ENCODE measurements around the gene UGT2B7.
"Not testable (repeated sequence)": the region's sequence is repeated elsewhere in the genome, so short reads cannot be mapped to it uniquely, and the experiment has no call there.

UGT2B7 gene

GRCh38 chr4:69089388-69089787 lies 6.9 kb upstream of the UGT2B7 start:
- no peak for DNase-seq

- peak; percentile 80 for DNase-seq
Measured at GRCh38 chr4:69092190-69092589, 4.1 kb upstream of the UGT2B7 start.

DNA sequence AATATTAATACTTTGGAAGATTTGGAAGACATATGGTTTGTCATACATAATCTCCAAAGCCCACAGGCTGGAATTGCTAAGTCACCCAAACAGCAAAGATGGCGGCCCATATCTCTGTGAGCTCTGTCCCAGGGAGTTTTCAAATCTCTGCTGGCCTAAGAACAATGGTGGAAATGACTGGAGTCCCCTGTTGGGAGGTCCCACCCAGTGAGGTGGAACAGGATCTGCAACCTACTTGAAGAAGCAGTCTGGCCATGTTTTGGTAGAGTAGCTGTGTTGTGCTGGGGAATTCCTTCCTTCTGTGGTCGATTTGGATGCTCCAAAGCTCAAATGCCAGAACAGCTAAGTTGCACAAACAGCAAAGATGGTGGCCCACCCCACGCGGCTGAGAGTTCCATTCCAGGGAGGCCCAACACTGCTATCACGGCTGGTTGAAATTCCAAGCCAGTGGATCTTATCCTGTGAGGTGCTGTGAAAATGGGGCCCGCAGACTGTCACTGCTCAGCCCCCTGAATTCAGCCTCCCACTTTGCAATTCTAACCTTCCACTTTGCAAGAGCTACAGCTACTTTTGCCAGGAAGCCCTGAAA lies 3.2 kb upstream of the UGT2B7 start:
- DNase-seq: no peak

DNA sequence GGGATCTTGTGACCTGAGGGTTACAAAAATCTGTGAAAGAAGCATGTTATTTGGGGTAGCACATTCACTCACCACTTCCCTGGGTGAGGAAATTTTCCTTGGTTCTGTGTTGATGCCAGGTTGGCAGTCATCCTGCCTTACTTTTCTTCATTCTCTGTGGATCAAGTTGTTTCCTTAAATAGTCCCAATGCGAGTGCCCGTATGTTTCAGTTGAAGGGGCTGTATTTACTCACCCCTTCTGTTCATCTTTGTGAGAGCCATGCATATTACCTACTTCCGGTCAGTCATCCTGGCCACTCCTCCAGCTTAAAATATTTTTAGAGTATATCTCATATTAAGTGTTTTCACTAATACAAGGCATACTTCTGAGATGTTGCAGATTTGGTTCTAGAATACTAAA lies 2.6 kb upstream of the UGT2B7 start:
- DNase-seq: no peak

DNA sequence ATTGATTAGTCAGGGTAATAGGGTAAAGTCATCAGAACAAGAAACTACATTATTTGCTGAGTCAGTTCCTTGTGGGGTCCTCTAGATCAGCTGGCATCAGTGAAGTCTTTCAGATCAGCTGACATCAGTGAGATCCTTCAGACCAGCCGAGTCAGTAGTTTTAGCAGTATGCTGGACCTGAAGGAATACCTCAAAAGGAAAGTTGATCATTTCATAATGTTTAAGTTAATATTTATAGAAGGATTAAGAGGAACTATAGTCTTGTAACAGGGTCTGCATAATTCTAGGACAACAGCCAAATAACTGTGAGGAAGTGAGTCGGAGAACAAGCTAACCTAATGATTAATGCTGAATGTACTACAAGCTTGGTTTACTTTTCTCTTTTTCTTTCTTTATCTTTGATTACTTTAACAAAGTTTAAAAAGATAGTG lies 958 bp upstream of the UGT2B7 start:
- no peak for DNase-seq

- DNase-seq: no peak
Measured at GRCh38 chr4:69096810-69097209, 536 bp downstream of the UGT2B7 start.

GRCh38 chr4:69098470-69098869 lies 2.2 kb downstream of the UGT2B7 start:
- DNase-seq: no peak

DNA sequence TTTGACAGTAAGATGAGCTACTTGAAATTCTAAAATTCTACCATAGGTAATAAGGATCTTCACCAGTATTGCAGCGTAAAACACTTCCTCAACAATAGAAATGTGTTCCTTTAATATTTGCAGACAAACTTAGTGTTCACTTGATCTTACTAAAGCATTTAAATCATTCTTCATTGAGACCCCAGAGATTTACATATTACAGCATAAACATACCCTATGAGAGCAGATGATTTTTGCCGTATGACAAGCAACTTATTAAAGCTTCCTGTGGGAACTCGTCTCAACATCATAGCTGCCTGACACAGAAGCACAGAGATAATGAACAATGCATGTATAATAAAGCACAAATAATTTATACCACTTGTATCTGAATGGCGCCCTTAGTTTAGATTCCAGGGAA lies 3.6 kb downstream of the UGT2B7 start:
- DNase-seq: no peak

DNA sequence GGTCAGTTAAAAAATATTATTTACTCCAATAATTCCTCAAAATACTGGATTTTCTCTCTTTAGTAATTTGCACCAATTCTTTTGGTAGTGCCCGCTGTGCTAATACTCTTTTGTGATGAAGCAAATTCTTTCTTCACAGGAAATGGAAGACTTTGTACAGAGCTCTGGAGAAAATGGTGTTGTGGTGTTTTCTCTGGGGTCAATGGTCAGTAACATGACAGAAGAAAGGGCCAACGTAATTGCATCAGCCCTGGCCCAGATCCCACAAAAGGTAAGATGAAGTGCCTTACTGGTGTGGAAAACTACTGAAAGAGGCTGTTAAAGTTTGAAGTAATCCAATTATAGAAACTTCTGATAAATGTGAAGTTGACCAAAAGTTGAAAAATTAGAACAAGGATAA lies 6.4 kb downstream of the UGT2B7 start:
- not testable (repeated sequence) for DNase-seq

DNA sequence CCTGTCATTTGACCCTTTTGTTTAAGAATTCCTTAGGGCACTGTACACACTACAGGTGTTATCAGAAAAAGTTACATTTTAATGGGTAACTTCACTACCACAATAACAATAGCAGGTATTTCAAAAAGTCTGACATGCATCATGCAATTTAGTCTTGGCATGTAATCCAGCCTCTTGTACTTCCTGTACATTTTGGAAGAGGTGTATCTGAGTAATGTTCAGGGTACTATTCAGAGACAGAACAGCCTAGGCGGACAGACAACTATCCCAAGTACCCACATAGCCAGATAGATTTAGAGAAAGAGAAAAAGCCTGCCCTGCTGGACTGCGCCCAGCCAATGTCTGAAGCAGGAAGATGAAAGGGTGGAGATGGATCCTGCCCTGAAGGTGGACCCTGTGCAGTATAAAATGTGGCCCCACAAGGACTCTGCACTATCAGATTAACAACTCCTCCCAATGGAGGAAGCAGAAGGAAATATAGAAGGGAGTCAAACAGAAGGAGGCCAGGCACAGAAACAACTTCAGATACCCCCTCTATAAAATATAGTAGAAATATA lies 8.5 kb downstream of the UGT2B7 start:
- DNase-seq: no peak

DNA sequence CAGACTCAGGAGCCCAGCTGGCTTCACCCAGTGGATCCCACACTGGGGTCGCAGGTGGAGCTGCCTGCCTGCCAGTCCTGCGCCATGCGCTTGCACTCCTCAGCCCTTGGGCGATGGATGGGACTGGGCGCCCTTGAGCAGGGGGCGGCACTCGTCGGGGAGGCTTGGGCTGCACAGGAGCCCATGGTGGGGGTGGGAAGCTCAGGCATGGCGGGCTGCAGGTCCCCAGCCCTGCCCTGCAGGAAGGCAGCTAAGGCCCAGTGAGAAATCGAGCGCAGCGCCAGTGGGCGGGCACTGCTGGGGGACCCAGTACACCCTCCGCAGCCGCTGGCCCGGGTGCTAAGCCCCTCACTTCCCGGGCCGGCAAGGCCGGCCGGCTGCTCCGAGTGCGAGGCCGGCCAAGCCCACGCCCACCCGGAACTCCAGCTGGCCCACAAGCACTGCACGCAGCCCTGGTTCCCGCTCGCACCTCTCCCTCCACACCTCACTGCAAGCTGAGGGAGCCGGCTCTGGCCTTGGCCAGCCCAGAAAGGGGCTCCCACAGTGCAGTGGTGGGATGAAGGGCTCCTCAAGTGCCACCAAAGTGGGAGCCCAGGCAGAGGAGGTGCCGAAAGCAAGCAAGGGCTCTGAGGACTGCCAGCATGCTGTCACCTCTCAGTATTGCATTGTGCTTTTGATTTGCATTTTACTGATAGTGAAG lies 19.0 kb downstream of the UGT2B7 start:
- not testable (repeated sequence) for DNase-seq

DNA sequence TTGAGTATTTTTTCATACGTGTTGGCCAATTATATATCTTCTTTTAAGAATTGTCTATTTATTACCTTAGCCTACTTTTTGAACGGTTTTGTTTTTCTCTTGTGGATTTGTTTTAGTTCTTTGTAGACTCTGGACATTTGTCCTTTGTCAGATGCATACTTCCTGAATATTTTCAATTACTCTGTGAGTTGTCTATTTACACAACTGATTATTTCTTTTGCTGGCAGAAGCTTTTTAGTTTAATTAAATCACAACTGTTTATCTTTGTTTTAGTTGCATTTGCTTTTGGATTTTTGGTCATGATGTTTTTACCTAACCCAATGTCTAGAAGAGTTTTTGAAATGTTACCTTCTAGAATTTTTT lies 19.6 kb downstream of the UGT2B7 start:
- no peak for DNase-seq

DNA sequence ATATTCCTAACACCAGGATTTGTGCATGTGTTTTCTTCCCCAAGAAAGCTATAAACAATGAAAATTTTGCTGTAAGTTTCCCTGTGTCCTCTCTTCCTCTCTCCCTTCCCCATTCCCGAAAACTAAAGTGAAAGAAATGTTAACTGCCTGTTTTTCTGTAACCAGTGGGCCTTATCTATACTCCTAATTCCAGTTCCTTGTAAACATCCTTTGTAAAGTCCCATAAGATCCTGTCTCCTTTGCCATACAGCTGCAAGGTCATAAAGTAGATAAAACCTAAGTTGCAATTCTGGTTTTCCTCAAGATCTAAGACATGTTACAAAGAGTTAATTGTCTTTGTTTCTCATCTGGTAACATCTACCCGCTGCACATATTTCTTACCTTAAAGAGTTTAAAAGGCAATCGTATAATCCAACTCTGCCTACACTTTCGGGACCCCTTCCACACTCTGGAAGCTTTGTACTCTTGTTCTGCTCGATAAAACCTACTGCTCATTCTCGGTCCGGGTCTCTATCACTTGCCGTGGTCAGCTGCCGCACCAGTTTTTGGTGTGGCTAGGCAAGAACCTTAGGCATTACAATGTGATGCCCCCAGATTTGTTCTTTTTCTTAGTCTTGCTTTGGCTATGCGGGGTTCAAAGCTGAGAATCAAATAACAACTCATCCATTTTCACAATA lies 20.5 kb downstream of the UGT2B7 start:
- no peak for DNase-seq

DNA sequence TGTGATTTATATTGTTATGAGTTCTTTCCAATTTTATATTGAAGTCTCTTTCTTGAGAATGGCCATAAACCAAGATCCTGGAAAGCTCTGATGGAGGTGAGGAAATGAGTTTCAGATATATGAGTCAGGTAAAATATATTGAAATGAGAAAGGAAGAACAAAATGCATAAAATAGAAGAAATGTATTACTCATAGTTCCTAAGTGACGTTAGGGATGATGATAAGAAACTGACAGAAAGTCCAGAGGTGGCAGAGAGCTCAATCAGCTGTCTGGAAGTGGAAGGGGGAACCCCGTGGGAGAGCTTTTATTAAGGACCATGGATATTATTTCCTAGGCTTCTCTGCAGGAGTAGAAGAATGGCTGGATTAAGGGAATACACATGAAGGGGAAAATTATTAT lies 24.6 kb downstream of the UGT2B7 start:
- DNase-seq: no peak

DNA sequence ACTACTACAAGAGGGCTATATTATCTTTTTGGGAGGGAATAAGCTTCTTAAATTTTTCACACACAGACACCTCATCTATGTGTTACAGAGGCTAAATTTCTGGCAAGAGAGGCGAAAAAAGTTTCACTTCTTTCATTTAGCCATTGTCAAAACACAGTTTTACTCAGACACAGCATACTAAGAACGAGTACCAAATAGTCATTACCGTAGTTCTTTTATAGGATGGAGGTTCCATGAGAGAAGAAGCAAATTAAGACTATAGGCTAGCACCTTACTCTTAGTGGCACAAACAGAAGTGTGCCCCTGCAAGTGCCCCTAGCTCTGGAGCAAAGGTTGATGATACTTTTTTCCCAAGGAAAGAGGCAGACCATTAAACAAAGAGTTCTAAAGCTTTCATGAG lies 26.2 kb downstream of the UGT2B7 start:
- DNase-seq: no peak

- DNase-seq: no peak
Measured at GRCh38 chr4:69124941-69125340, 28.7 kb downstream of the UGT2B7 start.

- no peak for DNase-seq
Measured at GRCh38 chr4:69126024-69126423, 29.8 kb downstream of the UGT2B7 start.

GRCh38 chr4:69133993-69134392 lies 37.7 kb downstream of the UGT2B7 start:
- no peak for DNase-seq

- DNase-seq: no peak
Measured at GRCh38 chr4:69134471-69134870, 38.2 kb downstream of the UGT2B7 start.

- no peak for DNase-seq
Measured at GRCh38 chr4:69141320-69141719, 45.0 kb downstream of the UGT2B7 start.

- DNase-seq: no peak
Measured at GRCh38 chr4:69147334-69147733, 51.1 kb downstream of the UGT2B7 start.

GRCh38 chr4:69154021-69154420 lies 57.7 kb downstream of the UGT2B7 start:
- no peak for DNase-seq

DNA sequence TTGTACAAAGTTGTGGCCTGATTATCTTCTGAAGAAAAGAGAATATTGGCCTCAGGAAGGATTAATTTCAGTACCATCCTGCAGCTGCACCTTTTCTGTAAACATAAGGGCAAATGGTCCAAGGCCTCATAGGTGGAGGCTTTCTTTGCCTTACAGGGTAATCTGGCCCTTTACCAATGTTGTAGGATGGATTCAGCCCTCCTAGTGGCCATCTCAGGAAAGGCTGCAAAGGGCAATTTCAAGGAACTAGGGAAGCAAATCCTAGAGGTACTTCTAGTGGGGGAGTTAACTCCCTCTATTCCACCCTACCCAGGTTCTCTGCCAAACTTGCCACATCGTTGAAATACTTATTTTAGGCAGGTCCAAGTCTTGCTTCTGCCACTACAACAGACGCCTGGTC lies 60.6 kb downstream of the UGT2B7 start:
- DNase-seq: no peak
